OCI-LY7 (cell line): Measurements from ENCODE around the gene MAP3K14.

Source experiments
- CTCF ChIP-seq: fragments of 200-600 bp; sonication (generic); conservative IDR thresholded peaks from 2 replicates; pipeline ENCODE4 v1.5.1; 2014; ENCODE audit warnings: mild to moderate bottlenecking, antibody characterized with exemption, low read length, moderate library complexity, mixed read lengths
- EZH2phosphoT487 ChIP-seq: fragments of 200-600 bp; sonication (generic); IDR thresholded peaks from 2 replicates; pipeline ENCODE4 v1.6.1; 2018; ENCODE audit warnings: low read depth, borderline replicate concordance, mild to moderate bottlenecking, mixed run types, antibody characterized with exemption, low read length, moderate library complexity, mixed read lengths

GRCh38 chr17:45346216-45347015 is 29.6 kb upstream of the MAP3K14 start:
- TF ChIP-seq CTCF (no peak), EZH2phosphoT487 (no peak)
